Measurements from ENCODE around the gene CC2D2B. TPM values are rescaled to one million over a fixed set of nuclear protein-coding genes. Genes with fewer than 3 reads are reported as not detected.
A peak's percentile ranks its signal among the peaks of the same experiment; 100 is the strongest.

CC2D2B gene, protein sequence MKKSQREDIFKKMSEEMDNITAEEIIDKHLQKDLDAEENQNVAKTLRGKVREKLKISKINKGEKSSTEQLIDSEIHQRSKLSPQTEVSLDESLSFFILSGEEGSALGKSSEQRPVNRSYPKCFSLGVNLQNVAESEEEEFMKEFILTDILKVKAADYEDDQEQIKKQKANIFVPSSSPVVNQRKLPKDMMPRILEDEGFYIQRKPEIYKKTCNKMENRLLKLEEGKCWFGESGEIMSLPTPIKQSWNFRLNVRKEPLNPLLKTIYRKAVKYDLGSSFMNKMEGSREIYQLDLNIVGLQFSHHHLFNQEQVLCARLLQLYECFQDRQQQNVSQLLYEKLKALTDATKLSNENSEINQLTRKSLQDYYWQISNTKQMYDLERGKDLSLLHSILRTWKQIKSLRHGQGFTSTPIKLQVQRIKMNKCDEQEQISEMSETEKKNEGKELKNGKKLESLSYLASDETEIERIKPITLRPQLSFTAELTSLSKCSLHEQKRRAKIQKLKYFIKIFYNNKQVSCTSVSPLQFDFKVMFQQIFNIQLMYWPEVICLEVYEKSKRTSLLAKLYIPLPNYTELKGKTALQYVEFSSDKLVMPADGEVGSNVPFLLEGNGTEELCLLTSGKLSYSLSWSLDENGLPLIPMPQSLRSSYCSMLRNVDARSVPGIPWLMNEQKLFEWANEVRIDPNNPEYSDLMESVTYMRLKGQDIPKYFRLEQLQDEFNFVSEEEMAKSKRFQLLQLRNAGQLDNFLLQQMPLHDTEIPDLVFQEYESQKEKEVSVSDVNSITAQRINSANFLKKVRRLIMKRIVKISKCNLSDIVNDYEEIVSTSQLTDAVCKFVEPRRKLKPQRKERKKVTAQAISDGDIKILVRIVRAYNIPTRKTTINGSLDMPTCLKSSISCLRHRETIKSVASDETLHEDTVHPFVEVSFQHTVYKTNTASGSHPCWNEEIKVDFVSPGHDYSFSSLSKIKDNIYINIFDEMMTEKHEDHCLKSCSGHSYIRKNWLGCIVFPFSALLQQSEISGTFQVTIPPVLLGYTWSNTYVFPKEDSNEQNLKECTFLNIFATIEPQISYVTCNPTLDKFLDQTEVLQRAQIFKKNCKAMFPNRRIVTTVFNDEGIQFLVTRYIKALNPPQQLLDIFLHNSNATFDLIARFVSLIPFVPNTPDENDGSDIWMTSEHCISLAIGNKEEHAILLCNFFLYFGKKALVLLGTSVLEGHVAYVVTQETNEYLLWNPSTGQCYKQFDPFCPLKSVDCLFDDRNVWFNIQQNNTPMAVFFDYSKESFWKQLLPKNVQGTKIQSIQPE (N-terminal part only)
- total RNA-seq (under 1 TPM; 0.17 to 0.55 TPM), total RNA-seq (0 to 1.0 reads per million in 2 donors)

DNA sequence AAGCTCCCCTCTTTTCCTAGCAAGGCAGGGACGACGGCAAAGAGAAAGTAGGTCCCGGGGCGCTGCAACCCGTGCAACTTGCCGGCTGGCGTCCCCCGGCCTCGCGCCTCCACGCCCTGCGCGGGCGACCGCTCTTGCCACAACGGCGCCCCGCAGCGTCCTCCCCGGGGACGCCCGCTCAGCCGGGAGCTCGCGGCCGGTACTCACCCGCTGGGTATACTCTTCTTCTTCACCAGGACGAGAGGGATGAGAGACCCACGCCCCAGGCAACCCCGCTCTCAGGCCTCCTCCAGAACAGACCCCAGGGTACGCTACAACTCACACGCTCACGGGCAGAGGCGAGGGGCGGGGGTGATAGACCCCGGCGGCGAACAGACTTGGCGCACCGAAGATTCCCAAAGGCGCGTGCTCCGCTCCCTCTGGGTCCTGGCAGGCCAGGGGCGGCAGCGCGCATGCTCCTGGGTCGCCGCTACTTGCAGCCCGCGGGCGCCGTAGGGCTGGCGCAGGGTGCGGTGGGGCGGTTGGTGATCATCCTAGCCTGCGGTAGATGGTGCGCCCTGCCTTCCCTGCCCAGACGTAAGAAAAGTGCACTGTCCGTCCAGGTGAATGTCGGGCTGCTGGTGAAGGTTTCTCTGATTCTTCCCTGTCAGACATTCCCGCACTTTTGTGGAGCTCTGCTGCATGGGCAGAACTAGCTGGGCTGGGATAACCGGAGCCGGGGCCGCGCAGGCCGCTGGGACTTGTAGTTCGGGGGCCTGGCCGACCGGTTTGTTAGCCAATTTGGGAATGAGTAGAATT, at the start of gene CC2D2B:
CC2D2B (plus strand) TSS at position 520 of the 798 bp plus-strand sequence. CDS start 3,349 bp downstream, outside the sequence.
- H3K9me3 ChIP-seq (ENCODE audit: control insufficient read depth, low read length, poor library complexity, severe bottlenecking) = no peaks in the 10 kb centered on the region
- DNase-seq (peak; percentile 22 to 39 (median 26)), ATAC-seq (peak; percentile 86)
- Mint-ChIP-seq H3K27me3 (no peaks in the 10 kb centered on the region), H3K4me1 (peaks cover 23% of the 10 kb centered on the region), H3K36me3 (ENCODE audit: low read depth) (no peaks in the 10 kb centered on the region), H3K4me3 (peak within 1 kb of the TSS; percentile 95), H3K27ac (peak within 1 kb of the TSS; percentile 91)

GRCh38 chr10:95860166-95860940, 47.4 kb upstream of the CC2D2B start:
- Mint-ChIP-seq H3K4me3 (no peak overlapping the region), H3K27ac (no peak overlapping the region), H3K4me1 (peaks cover 3% of the 10 kb centered on the region), H3K27me3 (peaks cover 15% of the 10 kb centered on the region), H3K36me3 (ENCODE audit: low read depth) (no peaks in the 10 kb centered on the region)
- DNase-seq (no peak), ATAC-seq (no peak)
- H3K9me3 ChIP-seq (ENCODE audit: control insufficient read depth, low read length, poor library complexity, severe bottlenecking) = no peaks in the 10 kb centered on the region

- no peak for ATAC-seq
- H3K9me3 ChIP-seq (ENCODE audit: control insufficient read depth, low read length, poor library complexity, severe bottlenecking) = no peaks in the 10 kb centered on the region
- H3K27me3 Mint-ChIP-seq = peaks cover 15% of the 10 kb centered on the region
- no peak overlapping the region for H3K27ac Mint-ChIP-seq
- no peak for DNase-seq
- H3K4me1 Mint-ChIP-seq = peaks cover 9% of the 10 kb centered on the region
- no peaks in the 10 kb centered on the region for H3K36me3 Mint-ChIP-seq (ENCODE audit: low read depth)
- H3K4me3 Mint-ChIP-seq = no peak overlapping the region
Observed at GRCh38 chr10:95861386-95861785, 46.4 kb upstream of the CC2D2B start.

DNA sequence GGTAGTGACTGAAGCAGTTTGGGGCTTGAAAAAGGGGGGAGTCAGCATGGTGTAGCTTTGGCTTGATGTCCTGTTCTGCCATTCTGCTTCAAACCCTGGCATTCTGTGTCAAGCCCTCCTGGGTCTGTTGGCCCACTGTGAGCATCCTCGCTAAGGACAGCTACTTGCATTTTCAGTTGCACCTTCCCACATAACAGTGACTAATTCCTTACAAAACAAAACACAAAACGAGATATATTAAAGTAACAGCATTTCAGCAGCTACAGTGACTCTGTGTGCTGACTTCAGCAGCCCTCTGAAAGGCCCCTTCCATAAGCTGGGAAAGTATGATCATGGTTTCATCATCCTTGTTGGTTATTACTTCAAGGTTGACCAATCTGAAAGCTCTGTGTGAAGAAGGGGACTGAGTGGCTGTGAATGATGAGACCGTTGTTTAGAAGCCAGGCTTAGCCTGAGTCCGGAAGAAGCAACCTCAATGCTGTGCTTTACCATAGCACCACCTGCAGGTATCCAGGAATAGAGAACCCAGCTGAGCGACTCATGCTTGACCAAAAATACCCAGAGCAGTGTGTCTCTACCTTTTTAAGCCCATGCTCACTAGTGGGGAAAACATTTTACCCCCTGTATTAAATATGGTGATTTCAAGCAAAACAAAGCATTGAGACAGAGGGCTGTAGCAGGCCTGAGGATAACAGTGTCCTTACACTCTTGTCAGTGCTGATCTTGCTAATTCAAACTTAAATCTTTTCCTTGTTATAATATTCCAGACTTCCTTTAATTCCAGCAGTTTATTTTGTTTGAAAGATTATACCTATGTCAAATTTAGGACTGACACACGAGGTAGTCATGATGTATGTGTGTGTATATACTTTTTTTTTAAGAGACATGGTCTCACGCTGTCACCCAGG, 42.6 kb upstream of the CC2D2B start:
- H3K27me3 Mint-ChIP-seq = no peaks in the 10 kb centered on the region
- H3K27ac Mint-ChIP-seq = peak overlapping the region; percentile 90
- H3K36me3 Mint-ChIP-seq (ENCODE audit: low read depth) = no peaks in the 10 kb centered on the region
- ATAC-seq = peak; percentile 96
- DNase-seq = peak in 1 of 3 donors; percentile 6
- peaks cover 9% of the 10 kb centered on the region for H3K4me1 Mint-ChIP-seq
- H3K9me3 ChIP-seq (ENCODE audit: control insufficient read depth, low read length, poor library complexity, severe bottlenecking) = no peaks in the 10 kb centered on the region
- H3K4me3 Mint-ChIP-seq = no peak overlapping the region

DNA sequence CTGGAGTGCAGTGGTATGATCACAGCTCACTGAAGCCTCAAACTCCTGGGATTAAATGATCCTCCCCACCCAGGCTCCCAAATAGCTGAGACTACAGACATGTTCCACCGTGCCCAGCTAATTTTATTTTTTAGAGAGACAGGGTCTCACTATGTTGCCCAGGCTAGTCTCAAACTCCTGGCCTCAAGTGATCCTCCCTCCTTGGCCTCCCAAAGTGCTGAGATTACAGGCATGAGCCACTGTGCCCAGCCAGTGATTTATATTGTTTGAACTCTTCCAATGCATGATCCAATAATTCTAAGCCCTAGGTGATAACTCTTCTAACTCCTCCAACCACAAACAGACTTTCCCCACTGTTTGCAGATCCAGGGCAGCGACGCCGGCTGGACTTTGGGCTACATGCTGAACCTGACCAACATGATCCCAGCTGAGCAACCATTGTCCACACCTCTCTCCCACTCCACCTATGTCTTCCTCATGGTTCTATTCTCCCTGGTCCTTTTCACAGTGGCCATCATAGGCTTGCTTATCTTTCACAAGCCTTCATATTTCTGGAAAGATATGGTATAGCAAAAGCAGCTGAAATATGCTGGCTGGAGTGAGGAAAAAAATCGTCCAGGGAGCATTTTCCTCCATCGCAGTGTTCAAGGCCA, 41.8 kb upstream of the CC2D2B start:
- H3K4me3 Mint-ChIP-seq = no peak overlapping the region
- DNase-seq (no peak), ATAC-seq (no peak)
- H3K27me3 Mint-ChIP-seq = no peaks in the 10 kb centered on the region
- no peaks in the 10 kb centered on the region for H3K9me3 ChIP-seq (ENCODE audit: control insufficient read depth, low read length, poor library complexity, severe bottlenecking)
- no peaks in the 10 kb centered on the region for H3K36me3 Mint-ChIP-seq (ENCODE audit: low read depth)
- peak overlapping the region; percentile 90 for H3K27ac Mint-ChIP-seq
- peaks cover 9% of the 10 kb centered on the region for H3K4me1 Mint-ChIP-seq

DNA sequence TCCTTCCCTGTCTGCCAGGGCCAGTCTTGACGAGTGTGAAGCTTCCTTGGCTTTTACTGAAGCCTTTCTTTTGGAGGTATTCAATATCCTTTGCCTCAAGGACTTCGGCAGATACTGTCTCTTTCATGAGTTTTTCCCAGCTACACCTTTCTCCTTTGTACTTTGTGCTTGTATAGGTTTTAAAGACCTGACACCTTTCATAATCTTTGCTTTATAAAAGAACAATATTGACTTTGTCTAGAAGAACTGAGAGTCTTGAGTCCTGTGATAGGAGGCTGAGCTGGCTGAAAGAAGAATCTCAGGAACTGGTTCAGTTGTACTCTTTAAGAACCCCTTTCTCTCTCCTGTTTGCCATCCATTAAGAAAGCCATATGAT, 41.3 kb upstream of the CC2D2B start:
- H3K27ac Mint-ChIP-seq = peak overlapping the region; percentile 90
- no peaks in the 10 kb centered on the region for H3K36me3 Mint-ChIP-seq (ENCODE audit: low read depth)
- DNase-seq (no peak), ATAC-seq (no peak)
- no peaks in the 10 kb centered on the region for H3K27me3 Mint-ChIP-seq
- no peaks in the 10 kb centered on the region for H3K9me3 ChIP-seq (ENCODE audit: control insufficient read depth, low read length, poor library complexity, severe bottlenecking)
- H3K4me3 Mint-ChIP-seq = no peak overlapping the region
- peaks cover 9% of the 10 kb centered on the region for H3K4me1 Mint-ChIP-seq

- peaks cover 9% of the 10 kb centered on the region for H3K4me1 Mint-ChIP-seq
- no peak overlapping the region for H3K27ac Mint-ChIP-seq
- no peaks in the 10 kb centered on the region for H3K36me3 Mint-ChIP-seq (ENCODE audit: low read depth)
- H3K4me3 Mint-ChIP-seq = no peak overlapping the region
- H3K27me3 Mint-ChIP-seq = no peaks in the 10 kb centered on the region
- ATAC-seq (no peak), DNase-seq (no peak)
- no peaks in the 10 kb centered on the region for H3K9me3 ChIP-seq (ENCODE audit: control insufficient read depth, low read length, poor library complexity, severe bottlenecking)
Observed at GRCh38 chr10:95867866-95868265, 39.9 kb upstream of the CC2D2B start.

DNA sequence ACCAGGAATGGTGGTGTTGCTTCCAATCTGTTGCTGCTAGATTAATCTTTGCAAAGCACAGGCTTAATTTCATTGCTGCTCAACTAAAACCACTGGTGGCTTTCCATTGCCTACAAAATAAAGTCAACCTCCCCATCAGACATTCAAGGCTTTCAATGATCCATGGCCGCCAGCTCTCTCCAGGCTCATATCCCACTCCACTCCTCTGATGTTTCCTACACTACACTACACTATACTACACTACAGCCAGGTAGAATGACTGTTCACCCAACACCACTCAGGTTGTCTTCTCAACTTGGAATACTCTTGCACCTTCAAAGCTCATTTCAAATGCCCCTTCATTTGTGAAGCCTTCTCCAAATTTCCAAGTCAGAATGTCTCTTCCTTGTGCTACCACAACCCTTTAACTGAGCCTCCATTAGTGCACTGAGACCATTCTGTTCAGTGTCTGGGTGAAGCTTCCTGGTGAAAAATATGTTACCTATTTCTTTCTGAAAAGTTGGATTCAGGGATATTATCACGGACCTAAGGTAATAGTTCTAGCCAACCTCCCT, 35.5 kb upstream of the CC2D2B start:
- Mint-ChIP-seq H3K27ac (no peak overlapping the region), H3K36me3 (ENCODE audit: low read depth) (peaks cover 12% of the 10 kb centered on the region), H3K4me3 (no peak overlapping the region), H3K27me3 (no peaks in the 10 kb centered on the region), H3K4me1 (no peaks in the 10 kb centered on the region)
- DNase-seq (no peak), ATAC-seq (no peak)
- no peaks in the 10 kb centered on the region for H3K9me3 ChIP-seq (ENCODE audit: control insufficient read depth, low read length, poor library complexity, severe bottlenecking)

DNA sequence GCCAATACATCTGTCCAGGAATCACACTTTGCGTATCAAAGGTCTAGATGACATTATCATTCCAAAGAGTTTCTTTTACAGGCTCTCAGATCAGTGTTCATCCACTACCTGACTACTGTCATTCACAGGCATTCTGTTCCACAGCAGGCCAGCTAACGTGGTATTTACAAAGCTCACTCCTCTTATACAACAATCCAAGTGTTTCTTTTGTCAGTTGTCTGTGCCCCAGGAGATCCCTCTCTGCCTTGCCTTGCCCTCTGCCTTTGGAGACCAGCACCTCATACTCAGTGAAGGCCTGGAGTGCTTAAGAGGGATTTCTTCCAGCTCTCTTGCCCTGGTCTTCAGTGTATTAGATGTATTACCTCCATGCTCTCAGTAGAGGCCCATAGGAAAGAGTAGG, 34.6 kb upstream of the CC2D2B start:
- H3K4me3 Mint-ChIP-seq = no peak overlapping the region
- DNase-seq (no peak), ATAC-seq (no peak)
- H3K9me3 ChIP-seq (ENCODE audit: control insufficient read depth, low read length, poor library complexity, severe bottlenecking) = no peaks in the 10 kb centered on the region
- no peaks in the 10 kb centered on the region for H3K27me3 Mint-ChIP-seq
- H3K36me3 Mint-ChIP-seq (ENCODE audit: low read depth) = peaks cover 12% of the 10 kb centered on the region
- no peak overlapping the region for H3K27ac Mint-ChIP-seq
- H3K4me1 Mint-ChIP-seq = no peaks in the 10 kb centered on the region

DNA sequence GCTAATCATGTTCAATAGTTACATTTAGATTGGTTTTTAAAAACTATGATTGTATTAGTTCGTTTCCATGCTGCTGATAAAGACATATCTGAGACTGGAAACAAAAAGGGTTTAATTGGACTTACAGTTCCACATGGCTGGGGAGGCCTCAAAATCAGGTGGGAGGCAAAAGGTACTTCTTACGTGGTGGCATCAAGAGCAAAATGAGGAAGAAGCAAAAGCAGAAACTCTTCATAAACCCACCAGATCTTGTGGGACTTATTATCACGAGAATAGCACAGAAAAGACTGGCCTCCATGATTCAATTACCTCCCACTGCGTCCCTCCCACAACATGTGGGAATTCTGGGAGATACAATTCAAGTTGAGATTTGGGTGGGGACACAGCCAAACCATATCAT, 34.1 kb upstream of the CC2D2B start:
- no peak overlapping the region for H3K27ac Mint-ChIP-seq
- no peaks in the 10 kb centered on the region for H3K4me1 Mint-ChIP-seq
- DNase-seq (no peak), ATAC-seq (no peak)
- H3K36me3 Mint-ChIP-seq (ENCODE audit: low read depth) = peaks cover 14% of the 10 kb centered on the region
- H3K27me3 Mint-ChIP-seq = no peaks in the 10 kb centered on the region
- no peak overlapping the region for H3K4me3 Mint-ChIP-seq
- no peaks in the 10 kb centered on the region for H3K9me3 ChIP-seq (ENCODE audit: control insufficient read depth, low read length, poor library complexity, severe bottlenecking)

All from T-helper 17 cell (primary cell).